Hepatocyte (in vitro differentiated cells): Measurements from ENCODE around the gene GPR25.

ENCODE experiments used
- CTCF ChIP-seq: fragments of 200-600 bp; sonication (generic); IDR thresholded peaks from 2 replicates; pipeline ENCODE4 v1.5.1; 2016; ENCODE audit warnings: antibody characterized with exemption, mild to moderate bottlenecking; ENCODE audit not compliant: poor library complexity
- EZH2 ChIP-seq: fragments of 200-600 bp; sonication (generic); IDR thresholded peaks from 2 replicates; pipeline ENCODE4 v1.6.1; 2016; ENCODE audit warnings: antibody characterized with exemption, mild to moderate bottlenecking, borderline replicate concordance

GRCh38 chr1:200880212-200880611 lies 7.4 kb downstream of the GPR25 start:
- TF ChIP-seq CTCF, result no peak
- no peak for TF ChIP-seq EZH2
